K562 (cell line): Measurements from ENCODE around the gene GNAT1. TPM values are rescaled to one million over a fixed set of nuclear protein-coding genes. Genes with fewer than 3 reads are reported as not detected.

ENCODE experiments used
- BRD9 ChIP-seq: fragments of 450-650 bp; IDR thresholded peaks from 2 replicates; pipeline ENCODE4 v1.6.1; 2018; ENCODE audit warnings: low read depth; ENCODE audit not compliant: partially characterized antibody
- CBX1 ChIP-seq: sonication (generic); IDR thresholded peaks from 2 replicates; pipeline ENCODE4 v1.6.1; 2016; ENCODE audit warnings: antibody characterized with exemption, low read depth, mild to moderate bottlenecking
- ELF2 ChIP-seq: fragments of 250-450 bp; sonication (Bioruptor Pico); IDR thresholded peaks from 2 replicates; pipeline ENCODE4 v1.5.0; 2021; ENCODE audit warnings: mild to moderate bottlenecking
- ELK3 ChIP-seq: fragments of 450-650 bp; formaldehyde crosslinking; IDR thresholded peaks from 2 replicates; pipeline ENCODE4 v1.4.0; 2020; ENCODE audit warnings: mild to moderate bottlenecking
- RBM15 ChIP-seq: fragments of 200-400 bp; formaldehyde crosslinking; IDR thresholded peaks from 2 replicates; pipeline ENCODE4 v1.6.1; 2018; ENCODE audit warnings: mild to moderate bottlenecking, low read length, moderate library complexity; ENCODE audit not compliant: insufficient read depth
- ZNF263 ChIP-seq: sonication (generic); formaldehyde crosslinking; IDR thresholded peaks from 2 replicates; pipeline ENCODE4 v1.8.0; 2022; ENCODE audit warnings: mild to moderate bottlenecking, missing genetic modification reagents, borderline replicate concordance
- ZNF584 ChIP-seq: fragments of 200-800 bp; sonication (Bioruptor generic); IDR thresholded peaks from 2 replicates; pipeline ENCODE4 v1.6.1; 2016; ENCODE audit warnings: low read depth, mild to moderate bottlenecking, missing genetic modification characterization, missing compliant biosample characterization
- polyA plus RNA-seq, 8 experiments: library from polyadenylated mRNA; depleted of rRNA in 4 of 8; stranded (reverse) in 5 of 8; unstranded in 3 of 8; fragments of >200 nt; fragmentation: Nextera tagmentation in 2 of 8; fragmentation: Illumina TruSeq in 1 of 8; extraction: Ambion mirVana in 2 of 8; extraction: Trizol in 1 of 8; gene quantifications; 2 replicates each; pipeline versions ENCODE4 v1.2.1 to v1.2.3, GENCODE V29; 2011 to 2014; ENCODE audit warnings: inconsistent platforms in 1 of 8, missing spikeins in 1 of 8
- total RNA-seq, 7 experiments: library from RNA; depleted of rRNA in 6 of 7; stranded (reverse); fragments of >200 nt in 6 of 7; fragmentation: Illumina TruSeq in 2 of 7; extraction: Trizol in 2 of 7; gene quantifications; 2 replicates each; pipeline versions ENCODE4 v1.2.1 to v1.2.3, GENCODE V29; 2011 to 2021; ENCODE audit warnings: low replicate concordance in 1 of 7
- TF ChIP-seq, protein P1 (sequence below): sonication (generic); formaldehyde crosslinking; IDR thresholded peaks from 2 replicates; pipeline ENCODE4 v1.8.0; 2023; ENCODE audit warnings: missing genetic modification reagents, mild to moderate bottlenecking, borderline replicate concordance
- TF ChIP-seq, protein P2 (sequence below), 2 experiments: fragments of 450-650 bp; conservative IDR thresholded peaks; 2 replicates each; pipeline ENCODE4 v1.6.1; 2017; ENCODE audit warnings: mild to moderate bottlenecking in 2 of 2, moderate library complexity in 2 of 2
- TF ChIP-seq, protein P3 (sequence below): fragments of 250-450 bp; sonication (Bioruptor Pico); IDR thresholded peaks from 2 replicates; pipeline ENCODE4 v1.4.0; 2020

Gene GNAT1
- total and polyA plus RNA-seq, 9 of the 15 experiments (the other 6 are each of a cell fraction or from before 2014, with no cell fraction given): not detected

DNA sequence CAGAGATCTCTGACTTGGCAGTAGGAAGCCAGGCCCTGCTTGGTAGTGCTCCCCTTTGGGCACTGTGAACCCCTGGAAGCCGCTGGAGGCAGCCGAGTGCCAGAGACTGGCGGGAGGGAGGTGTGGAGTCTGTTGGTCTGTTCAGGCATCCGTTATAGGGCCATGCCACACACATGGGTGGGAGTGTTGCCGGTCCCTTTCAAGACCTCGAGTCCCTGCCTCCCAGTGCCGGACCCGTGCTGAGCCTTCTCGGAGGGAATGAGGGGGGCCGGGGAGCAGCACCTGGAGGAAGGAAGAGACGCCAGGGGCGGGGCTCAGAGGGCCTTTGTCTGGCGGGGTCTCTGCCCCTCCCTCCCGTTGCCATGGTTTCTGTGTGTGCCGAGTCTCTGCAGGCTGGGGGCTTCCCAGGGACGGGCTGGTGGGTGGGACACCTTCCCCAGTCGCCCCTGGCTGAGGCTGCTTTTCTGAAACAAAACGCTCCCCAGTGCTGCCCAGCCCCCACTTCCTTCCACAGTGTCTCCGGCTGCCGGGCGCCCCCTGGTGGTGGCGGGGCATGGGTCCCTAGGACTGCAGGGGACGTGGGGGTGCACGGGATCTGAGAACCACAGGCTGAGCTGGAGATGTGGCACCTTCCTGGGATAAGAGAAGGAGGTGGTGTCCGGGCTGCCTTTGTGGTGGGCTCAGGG is 54.6 kb downstream of the GNAT1 start (continued):
- TF ChIP-seq, protein P1, sequence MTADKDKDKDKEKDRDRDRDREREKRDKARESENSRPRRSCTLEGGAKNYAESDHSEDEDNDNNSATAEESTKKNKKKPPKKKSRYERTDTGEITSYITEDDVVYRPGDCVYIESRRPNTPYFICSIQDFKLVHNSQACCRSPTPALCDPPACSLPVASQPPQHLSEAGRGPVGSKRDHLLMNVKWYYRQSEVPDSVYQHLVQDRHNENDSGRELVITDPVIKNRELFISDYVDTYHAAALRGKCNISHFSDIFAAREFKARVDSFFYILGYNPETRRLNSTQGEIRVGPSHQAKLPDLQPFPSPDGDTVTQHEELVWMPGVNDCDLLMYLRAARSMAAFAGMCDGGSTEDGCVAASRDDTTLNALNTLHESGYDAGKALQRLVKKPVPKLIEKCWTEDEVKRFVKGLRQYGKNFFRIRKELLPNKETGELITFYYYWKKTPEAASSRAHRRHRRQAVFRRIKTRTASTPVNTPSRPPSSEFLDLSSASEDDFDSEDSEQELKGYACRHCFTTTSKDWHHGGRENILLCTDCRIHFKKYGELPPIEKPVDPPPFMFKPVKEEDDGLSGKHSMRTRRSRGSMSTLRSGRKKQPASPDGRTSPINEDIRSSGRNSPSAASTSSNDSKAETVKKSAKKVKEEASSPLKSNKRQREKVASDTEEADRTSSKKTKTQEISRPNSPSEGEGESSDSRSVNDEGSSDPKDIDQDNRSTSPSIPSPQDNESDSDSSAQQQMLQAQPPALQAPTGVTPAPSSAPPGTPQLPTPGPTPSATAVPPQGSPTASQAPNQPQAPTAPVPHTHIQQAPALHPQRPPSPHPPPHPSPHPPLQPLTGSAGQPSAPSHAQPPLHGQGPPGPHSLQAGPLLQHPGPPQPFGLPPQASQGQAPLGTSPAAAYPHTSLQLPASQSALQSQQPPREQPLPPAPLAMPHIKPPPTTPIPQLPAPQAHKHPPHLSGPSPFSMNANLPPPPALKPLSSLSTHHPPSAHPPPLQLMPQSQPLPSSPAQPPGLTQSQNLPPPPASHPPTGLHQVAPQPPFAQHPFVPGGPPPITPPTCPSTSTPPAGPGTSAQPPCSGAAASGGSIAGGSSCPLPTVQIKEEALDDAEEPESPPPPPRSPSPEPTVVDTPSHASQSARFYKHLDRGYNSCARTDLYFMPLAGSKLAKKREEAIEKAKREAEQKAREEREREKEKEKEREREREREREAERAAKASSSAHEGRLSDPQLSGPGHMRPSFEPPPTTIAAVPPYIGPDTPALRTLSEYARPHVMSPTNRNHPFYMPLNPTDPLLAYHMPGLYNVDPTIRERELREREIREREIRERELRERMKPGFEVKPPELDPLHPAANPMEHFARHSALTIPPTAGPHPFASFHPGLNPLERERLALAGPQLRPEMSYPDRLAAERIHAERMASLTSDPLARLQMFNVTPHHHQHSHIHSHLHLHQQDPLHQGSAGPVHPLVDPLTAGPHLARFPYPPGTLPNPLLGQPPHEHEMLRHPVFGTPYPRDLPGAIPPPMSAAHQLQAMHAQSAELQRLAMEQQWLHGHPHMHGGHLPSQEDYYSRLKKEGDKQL (CRISPR knock-in tag): no peak
- TF ChIP-seq ZNF584 (CRISPR knock-in tag): no peak
- 0 out of 2 replicates have a peak, but pooled peaks have one; percentile 20 for TF ChIP-seq ELF2 (CRISPR knock-in tag)
- TF ChIP-seq, protein P2, sequence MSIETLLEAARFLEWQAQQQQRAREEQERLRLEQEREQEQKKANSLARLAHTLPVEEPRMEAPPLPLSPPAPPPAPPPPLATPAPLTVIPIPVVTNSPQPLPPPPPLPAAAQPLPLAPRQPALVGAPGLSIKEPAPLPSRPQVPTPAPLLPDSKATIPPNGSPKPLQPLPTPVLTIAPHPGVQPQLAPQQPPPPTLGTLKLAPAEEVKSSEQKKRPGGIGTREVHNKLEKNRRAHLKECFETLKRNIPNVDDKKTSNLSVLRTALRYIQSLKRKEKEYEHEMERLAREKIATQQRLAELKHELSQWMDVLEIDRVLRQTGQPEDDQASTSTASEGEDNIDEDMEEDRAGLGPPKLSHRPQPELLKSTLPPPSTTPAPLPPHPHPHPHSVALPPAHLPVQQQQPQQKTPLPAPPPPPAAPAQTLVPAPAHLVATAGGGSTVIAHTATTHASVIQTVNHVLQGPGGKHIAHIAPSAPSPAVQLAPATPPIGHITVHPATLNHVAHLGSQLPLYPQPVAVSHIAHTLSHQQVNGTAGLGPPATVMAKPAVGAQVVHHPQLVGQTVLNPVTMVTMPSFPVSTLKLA (conservative IDR thresholded peaks at IDR 0.05): peak; percentile 46 to 62; a peak in 2 of 4 replicates
- TF ChIP-seq, protein P3, sequence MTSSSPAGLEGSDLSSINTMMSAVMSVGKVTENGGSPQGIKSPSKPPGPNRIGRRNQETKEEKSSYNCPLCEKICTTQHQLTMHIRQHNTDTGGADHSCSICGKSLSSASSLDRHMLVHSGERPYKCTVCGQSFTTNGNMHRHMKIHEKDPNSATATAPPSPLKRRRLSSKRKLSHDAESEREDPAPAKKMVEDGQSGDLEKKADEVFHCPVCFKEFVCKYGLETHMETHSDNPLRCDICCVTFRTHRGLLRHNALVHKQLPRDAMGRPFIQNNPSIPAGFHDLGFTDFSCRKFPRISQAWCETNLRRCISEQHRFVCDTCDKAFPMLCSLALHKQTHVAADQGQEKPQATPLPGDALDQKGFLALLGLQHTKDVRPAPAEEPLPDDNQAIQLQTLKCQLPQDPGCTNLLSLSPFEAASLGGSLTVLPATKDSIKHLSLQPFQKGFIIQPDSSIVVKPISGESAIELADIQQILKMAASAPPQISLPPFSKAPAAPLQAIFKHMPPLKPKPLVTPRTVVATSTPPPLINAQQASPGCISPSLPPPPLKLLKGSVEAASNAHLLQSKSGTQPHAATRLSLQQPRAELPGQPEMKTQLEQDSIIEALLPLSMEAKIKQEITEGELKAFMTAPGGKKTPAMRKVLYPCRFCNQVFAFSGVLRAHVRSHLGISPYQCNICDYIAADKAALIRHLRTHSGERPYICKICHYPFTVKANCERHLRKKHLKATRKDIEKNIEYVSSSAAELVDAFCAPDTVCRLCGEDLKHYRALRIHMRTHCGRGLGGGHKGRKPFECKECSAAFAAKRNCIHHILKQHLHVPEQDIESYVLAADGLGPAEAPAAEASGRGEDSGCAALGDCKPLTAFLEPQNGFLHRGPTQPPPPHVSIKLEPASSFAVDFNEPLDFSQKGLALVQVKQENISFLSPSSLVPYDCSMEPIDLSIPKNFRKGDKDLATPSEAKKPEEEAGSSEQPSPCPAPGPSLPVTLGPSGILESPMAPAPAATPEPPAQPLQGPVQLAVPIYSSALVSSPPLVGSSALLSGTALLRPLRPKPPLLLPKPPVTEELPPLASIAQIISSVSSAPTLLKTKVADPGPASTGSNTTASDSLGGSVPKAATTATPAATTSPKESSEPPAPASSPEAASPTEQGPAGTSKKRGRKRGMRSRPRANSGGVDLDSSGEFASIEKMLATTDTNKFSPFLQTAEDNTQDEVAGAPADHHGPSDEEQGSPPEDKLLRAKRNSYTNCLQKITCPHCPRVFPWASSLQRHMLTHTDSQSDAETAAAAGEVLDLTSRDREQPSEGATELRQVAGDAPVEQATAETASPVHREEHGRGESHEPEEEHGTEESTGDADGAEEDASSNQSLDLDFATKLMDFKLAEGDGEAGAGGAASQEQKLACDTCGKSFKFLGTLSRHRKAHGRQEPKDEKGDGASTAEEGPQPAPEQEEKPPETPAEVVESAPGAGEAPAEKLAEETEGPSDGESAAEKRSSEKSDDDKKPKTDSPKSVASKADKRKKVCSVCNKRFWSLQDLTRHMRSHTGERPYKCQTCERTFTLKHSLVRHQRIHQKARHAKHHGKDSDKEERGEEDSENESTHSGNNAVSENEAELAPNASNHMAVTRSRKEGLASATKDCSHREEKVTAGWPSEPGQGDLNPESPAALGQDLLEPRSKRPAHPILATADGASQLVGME: no peak
- peak; percentile 62; the same call in 1 of the 2 replicates for TF ChIP-seq ZNF263
- peak; percentile 81 for TF ChIP-seq BRD9
- no peak; the same call in 1 of the 2 replicates for TF ChIP-seq CBX1
- TF ChIP-seq ELK3: no peak
- no peak for TF ChIP-seq RBM15
